BLaER1 (cell line): ENCODE data around the gene APOBR.
"Not testable (repeated sequence)": the region's sequence is repeated elsewhere in the genome, so short reads cannot be mapped to it uniquely, and the experiment has no call there.

ENCODE experiments used
- H3K27ac ChIP-seq: shearing (Covaris generic); formaldehyde crosslinking; 2 replicates; pipeline ENCODE4 v1.8.1; 2022
- H3K27me3 ChIP-seq: shearing (Covaris generic); formaldehyde crosslinking; 2 replicates; pipeline ENCODE4 v1.8.1; 2022
- H3K36me3 ChIP-seq: shearing (Covaris generic); formaldehyde crosslinking; 2 replicates; pipeline ENCODE4 v1.8.1; 2022
- H3K4me1 ChIP-seq: shearing (Covaris generic); formaldehyde crosslinking; 2 replicates; pipeline ENCODE4 v1.8.1; 2022
- H3K4me2 ChIP-seq: shearing (Covaris generic); formaldehyde crosslinking; 2 replicates; pipeline ENCODE4 v1.8.1; 2022
- H3K4me3 ChIP-seq: shearing (Covaris generic); formaldehyde crosslinking; 2 replicates; pipeline ENCODE4 v1.8.1; 2022
- H3K9ac ChIP-seq: shearing (Covaris generic); formaldehyde crosslinking; 2 replicates; pipeline ENCODE4 v1.8.1; 2022
- H3K9me3 ChIP-seq: shearing (Covaris generic); formaldehyde crosslinking; 2 replicates; pipeline ENCODE4 v1.8.1; 2022
- H4K20me1 ChIP-seq: shearing (Covaris generic); formaldehyde crosslinking; 2 replicates; pipeline ENCODE4 v1.8.1; 2022
- Cebpa-rat ChIP-seq: shearing (Covaris generic); IDR thresholded peaks from 2 replicates; pipeline ENCODE4 v1.8.1; 2022

APOBR gene, protein sequence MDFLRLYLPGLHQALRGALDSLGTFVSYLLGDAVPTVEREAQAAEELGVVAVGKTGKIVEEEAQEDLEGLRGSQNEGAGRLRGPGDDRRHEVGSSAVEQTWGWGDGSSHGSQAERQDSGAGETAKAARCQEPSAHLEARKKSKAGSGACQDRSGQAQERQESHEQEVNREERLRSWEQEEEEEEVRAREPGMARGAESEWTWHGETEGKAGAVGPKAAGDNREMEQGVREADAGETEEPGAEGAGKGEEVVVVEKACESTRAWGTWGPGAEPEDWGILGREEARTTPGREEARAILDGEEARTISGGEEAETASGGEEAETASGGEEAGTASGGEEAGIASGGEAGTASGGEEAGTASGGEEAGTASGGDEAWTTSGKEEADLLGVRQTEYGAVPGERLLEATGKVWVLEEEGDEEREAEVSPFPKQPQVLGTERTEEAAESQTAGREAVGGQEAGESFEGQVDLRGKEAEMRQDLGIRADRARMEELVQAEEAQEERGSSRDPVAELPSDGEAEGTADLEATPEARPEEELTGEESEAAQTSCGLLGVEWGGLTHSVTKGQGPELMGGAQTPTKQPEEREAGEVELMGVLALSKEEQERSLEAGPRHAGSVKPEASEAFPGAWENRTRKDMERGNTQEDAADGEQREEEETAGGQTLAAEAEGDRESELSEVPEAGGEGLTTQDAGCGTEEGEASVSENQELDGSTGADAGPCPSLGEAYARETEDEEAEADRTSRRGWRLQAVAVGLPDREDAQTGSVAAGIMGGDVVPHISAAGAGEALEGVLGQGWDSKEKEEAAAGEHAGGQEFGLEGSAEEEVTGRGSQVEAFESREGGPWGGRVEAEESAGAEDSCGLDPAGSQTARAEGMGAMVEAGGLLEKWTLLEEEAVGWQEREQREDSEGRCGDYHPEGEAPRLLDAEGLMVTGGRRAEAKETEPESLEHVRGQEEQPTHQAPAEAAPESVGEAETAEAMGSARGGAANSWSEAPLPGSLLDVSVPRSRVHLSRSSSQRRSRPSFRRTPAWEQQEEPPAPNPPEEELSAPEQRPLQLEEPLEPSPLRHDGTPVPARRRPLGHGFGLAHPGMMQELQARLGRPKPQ

DNA sequence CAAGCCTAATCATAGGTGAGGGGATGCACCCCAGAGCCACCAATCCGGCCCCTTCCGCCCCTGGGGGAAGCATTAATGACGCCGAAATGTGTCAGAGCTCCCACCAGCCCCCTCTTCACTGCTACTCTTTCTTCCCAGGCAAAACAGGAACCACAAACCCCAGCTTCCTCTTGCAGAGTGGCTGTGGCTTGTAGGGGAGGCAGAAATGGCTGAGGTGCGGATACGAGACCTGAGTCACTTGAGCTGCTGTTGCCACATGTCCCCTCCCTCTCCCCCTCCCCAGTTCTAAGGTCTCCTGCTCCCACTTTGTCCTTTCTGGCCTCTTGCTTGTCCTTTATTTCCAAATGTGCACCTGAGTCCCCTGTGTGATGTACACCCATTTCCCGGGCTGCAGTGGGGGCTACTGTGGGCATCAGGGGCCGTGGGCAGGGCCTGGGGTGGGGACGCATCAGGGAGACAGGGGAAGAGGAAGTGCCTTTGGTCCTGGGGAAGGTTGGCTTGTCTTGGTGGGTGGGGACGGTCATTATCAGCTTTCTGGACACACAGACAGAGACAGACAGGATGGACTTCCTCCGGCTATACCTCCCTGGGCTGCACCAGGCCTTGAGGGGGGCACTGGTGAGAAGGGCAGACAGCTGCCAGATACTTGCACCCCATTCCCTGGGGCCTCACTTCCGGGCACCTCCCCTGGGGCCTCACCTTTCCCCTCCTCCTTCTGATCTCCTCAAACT lies at the start of gene APOBR:
Gene APOBR (plus strand): TSS at position 523 of the 731 bp plus-strand sequence. CDS start 39 bp downstream, at position 562.
- Histone ChIP-seq H3K27me3 (no peaks in the 10 kb centered on the region), H3K9me3 (no peaks in the 10 kb centered on the region), H3K4me2 (peak within 1 kb of the TSS; percentile 94), H3K36me3 (peaks cover 9% of the 10 kb centered on the region), H3K9ac (peak within 1 kb of the TSS; percentile 68), H3K27ac (peak within 1 kb of the TSS; percentile 97), H3K4me3 (peak within 1 kb of the TSS; percentile 98), H4K20me1 (no peaks in the 10 kb centered on the region), H3K4me1 (peaks cover 59% of the 10 kb centered on the region)
- peak; percentile 46; the same call in 1 of the 2 replicates for TF ChIP-seq Cebpa-rat

DNA sequence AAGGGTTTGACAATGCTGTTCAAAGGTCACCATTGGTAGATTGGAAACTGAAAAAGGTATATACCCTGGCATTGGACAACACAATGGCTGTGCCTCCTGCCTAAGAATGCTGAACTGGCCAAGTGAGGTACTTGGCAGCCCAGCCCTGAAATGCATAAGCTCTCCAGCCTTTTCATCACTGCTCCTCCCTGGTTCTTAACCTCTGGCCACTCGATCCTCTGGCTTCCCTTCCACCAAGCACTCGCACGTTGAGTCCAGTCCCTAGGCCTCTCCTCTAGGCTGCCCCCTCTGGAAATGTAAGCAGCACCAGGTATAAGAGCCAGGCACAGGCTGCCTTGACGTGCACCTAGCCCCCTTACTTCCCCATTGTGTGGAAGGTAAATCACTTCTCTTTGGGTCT lies 48.1 kb upstream of the APOBR start:
- not testable (repeated sequence) for H3K36me3 ChIP-seq, H3K9me3 ChIP-seq, H3K27ac ChIP-seq, H3K9ac ChIP-seq, H3K4me2 ChIP-seq, H3K4me1 ChIP-seq, H3K27me3 ChIP-seq, H4K20me1 ChIP-seq, H3K4me3 ChIP-seq

DNA sequence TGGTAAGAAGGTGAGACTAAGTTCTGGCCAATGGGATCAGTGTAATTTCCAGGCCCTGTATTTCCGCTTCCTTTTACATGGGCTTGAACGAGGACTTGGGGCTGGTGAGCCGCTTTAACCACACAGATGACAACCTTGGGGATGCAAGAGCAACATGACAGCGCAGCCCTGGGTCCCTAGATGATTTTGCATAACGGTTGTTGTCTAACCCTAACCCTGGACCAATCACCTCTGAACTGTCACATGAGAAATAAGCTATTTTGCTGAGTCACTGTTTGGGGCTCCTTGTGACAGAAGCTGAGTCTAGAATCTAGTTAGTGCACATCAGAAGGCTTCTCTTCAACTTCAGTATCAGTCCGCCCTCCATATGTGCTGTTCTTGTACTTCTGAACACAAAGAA lies 47.4 kb upstream of the APOBR start:
- H3K9ac ChIP-seq, H4K20me1 ChIP-seq, H3K4me3 ChIP-seq, H3K9me3 ChIP-seq, H3K27ac ChIP-seq, H3K36me3 ChIP-seq, H3K27me3 ChIP-seq, H3K4me2 ChIP-seq, H3K4me1 ChIP-seq: not testable (repeated sequence)

DNA sequence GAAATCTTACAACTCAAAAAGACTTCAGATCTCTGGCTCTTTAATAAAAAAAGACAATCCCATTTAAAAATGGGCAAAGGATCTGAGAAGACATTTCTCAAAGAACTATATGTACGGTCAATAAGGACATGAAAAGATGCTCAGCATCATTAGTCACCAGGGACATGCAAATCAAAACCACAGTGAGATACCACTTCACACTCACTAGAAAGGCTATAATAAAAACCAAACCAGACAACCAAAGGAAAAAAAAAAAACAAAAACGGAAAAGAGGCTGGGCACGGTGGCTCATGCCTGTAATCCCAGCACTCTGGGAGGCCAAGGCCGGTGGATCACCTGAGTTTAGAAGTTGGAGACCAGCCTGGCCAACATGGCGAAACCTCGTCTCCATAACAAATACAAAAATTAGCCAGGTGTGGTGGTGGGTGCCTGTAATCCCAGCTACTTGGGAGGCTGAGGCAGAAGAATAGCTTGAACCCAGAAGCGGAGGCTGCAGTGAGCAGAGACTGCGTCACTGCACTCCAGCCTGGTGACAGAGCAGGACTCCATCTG lies 20.7 kb upstream of the APOBR start:
- Histone ChIP-seq H3K27ac (no peak overlapping the region), H3K4me3 (no peak overlapping the region), H3K9ac (no peak overlapping the region), H3K27me3 (no peaks in the 10 kb centered on the region), H3K4me2 (peak overlapping the region; percentile 45), H3K9me3 (no peaks in the 10 kb centered on the region), H3K4me1 (peaks cover 13% of the 10 kb centered on the region), H4K20me1 (0 out of 2 replicates have a peak, but pooled peaks cover 15% of the 10 kb centered on the region), H3K36me3 (peaks cover 49% of the 10 kb centered on the region)
- TF ChIP-seq Cebpa-rat: no peak

DNA sequence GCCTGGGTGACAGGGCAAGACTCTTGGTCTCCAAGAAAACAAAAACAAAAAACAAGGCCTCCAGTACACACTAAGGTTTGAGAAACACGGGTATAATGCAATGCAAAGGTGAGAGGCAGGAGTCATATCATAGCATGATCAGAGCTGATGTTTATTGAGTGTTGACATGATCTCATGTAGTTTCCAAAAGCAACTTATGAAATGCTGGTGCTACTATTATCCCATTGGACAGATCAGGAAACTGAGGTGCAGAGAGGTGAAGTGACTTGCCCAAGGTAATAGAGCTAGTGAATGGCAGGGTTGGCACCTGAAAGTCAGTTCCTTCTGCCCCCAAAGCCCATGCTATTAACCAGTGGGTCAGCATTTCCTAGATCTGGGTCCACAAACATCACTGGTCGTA lies 19.2 kb upstream of the APOBR start:
- Histone ChIP-seq H3K36me3 (peaks cover 63% of the 10 kb centered on the region), H3K27ac (no peak overlapping the region), H3K4me3 (no peak overlapping the region), H3K27me3 (no peaks in the 10 kb centered on the region), H3K4me1 (peaks cover 13% of the 10 kb centered on the region), H3K9me3 (no peaks in the 10 kb centered on the region), H3K9ac (no peak overlapping the region), H4K20me1 (0 out of 2 replicates have a peak, but pooled peaks cover 15% of the 10 kb centered on the region), H3K4me2 (no peak overlapping the region)
- no peak for TF ChIP-seq Cebpa-rat

DNA sequence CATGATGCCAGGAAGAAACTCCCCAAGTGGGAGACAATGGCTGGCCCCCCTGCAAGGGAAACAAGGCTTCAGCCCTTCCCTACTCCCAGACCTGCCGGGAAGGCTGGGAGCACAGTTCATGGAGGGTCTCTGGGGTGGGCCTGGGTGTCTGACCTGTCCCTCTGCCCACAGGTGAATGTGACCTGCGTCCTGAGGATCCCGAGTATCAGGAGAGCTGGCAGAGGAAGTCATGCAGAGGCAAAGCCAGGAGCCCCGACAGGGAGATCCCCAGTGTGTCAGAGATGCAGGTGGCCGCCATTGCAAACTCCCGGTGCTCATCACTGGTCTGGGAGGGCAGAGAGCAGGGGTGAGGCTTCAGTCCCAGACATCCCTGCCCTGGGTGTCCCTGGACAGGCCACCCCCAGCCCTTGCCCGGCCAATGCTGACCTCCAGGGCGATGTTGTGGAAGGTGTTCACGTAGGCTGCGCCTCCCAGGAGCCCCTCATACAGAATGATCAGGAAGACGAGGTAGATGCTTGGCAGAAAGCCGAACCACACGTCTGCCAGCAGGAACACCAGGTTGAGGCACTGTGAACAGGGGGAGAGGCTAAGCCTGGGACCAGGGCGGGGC lies 17.0 kb upstream of the APOBR start:
- Histone ChIP-seq H3K9me3 (no peaks in the 10 kb centered on the region), H3K4me1 (peaks cover 13% of the 10 kb centered on the region), H3K4me2 (no peak overlapping the region), H3K36me3 (peaks cover 85% of the 10 kb centered on the region), H4K20me1 (0 out of 2 replicates have a peak, but pooled peaks cover 15% of the 10 kb centered on the region), H3K9ac (no peak overlapping the region), H3K27ac (no peak overlapping the region), H3K4me3 (no peak overlapping the region), H3K27me3 (no peaks in the 10 kb centered on the region)
- no peak for TF ChIP-seq Cebpa-rat

DNA sequence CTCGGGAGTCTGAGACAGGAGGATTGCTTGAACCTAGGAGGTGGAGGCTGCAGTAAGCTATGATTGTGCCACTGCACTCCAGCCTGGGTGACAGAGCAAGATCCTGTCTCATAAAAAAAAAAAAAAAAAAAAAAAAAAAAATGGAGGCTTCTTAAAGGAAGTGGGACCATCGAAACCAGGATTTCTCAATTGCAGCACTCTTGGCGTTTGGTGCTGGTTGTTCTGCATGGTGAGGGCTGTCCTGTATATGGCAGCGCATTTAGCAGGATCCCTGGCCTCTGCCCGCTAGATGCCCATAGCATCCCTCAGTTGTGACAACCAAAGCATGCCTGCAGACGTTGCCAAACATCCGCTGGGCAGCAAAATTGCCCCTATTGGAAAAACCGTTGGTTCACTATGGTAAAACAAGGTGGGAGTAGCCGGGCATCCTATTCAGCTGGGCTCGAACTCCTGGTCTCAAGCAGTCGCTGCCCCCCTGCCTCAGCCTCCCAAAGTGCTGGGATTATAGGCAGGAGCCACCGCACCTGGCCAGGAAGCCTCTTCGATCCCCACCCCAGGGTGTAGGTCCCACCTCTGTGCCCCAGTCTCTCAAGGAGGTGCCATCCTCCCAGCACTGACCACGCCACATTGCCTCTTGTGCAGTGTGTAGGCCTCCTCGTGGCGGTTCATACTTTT lies 15.8 kb upstream of the APOBR start:
- Histone ChIP-seq H3K27ac (no peak overlapping the region), H3K4me2 (no peak overlapping the region), H3K9ac (no peak overlapping the region), H3K4me1 (peaks cover 8% of the 10 kb centered on the region), H3K9me3 (no peaks in the 10 kb centered on the region), H3K4me3 (no peak overlapping the region), H3K36me3 (peaks cover 97% of the 10 kb centered on the region), H4K20me1 (0 out of 2 replicates have a peak, but pooled peaks cover 15% of the 10 kb centered on the region), H3K27me3 (no peaks in the 10 kb centered on the region)
- TF ChIP-seq Cebpa-rat: no peak

DNA sequence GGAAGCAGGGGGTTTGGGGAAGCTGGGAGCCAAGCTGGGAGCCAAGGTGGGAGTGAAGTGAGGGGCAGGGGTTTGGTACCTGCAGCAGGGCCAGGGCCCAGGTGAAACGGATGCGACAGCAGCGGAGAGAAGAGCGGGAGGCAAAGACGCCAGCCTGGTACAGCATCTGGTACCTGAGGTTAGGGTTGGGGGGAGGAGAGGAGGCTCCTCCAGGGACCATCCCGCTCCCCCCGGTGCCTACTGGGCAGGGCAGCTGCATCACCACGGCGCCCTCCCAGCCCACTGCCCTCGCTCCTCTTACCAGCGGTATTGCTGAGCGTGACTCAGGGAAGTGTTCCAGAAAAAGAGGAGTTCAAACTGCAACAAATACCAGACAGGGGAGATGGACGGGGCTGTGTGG lies 12.4 kb upstream of the APOBR start:
- no peak overlapping the region for H3K9ac ChIP-seq
- no peaks in the 10 kb centered on the region for H3K9me3 ChIP-seq
- H4K20me1 ChIP-seq: no peaks in the 10 kb centered on the region
- peaks cover 98% of the 10 kb centered on the region for H3K36me3 ChIP-seq
- H3K4me2 ChIP-seq: no peak overlapping the region
- H3K27ac ChIP-seq: no peak overlapping the region
- H3K27me3 ChIP-seq: no peaks in the 10 kb centered on the region
- H3K4me3 ChIP-seq: no peak overlapping the region
- H3K4me1 ChIP-seq: no peaks in the 10 kb centered on the region
- no peak for TF ChIP-seq Cebpa-rat

DNA sequence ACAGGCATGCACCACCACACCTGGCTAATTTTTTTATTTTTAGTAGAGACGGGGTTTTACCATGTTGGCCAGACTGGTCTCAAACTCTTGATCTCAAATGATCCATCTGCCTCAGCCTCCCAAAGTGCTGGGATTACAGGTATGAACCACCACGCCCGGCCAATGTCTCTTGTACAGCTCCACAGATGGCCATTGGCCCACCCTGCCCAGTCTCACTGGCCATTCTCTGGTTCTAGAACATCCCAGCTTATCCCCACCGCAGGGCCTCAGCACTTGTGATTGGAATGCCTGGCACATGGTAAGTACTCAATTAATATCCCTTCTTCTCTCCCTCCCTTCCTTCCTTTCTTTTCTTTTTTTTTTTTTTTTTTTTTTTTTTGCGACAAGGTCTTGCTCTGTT lies 11.1 kb upstream of the APOBR start:
- not testable (repeated sequence) for H3K4me2 ChIP-seq, H4K20me1 ChIP-seq, H3K27ac ChIP-seq, H3K9me3 ChIP-seq, H3K4me1 ChIP-seq, H3K4me3 ChIP-seq, H3K27me3 ChIP-seq, H3K9ac ChIP-seq
- peaks cover 98% of the 10 kb centered on the region for H3K36me3 ChIP-seq
